Activated T-cell treated with anti-CD3 and anti-CD28 coated beads, Interleukin-2, amount 50 U/mL, for 48 hours (primary cell): ENCODE measurements around the gene TOX2.

Experiments
- DNase-seq, 2 experiments: peaks; one replicate each; pipeline ENCODE4 v3.0.0-alpha.2; 2020

The TOX2 gene

DNA sequence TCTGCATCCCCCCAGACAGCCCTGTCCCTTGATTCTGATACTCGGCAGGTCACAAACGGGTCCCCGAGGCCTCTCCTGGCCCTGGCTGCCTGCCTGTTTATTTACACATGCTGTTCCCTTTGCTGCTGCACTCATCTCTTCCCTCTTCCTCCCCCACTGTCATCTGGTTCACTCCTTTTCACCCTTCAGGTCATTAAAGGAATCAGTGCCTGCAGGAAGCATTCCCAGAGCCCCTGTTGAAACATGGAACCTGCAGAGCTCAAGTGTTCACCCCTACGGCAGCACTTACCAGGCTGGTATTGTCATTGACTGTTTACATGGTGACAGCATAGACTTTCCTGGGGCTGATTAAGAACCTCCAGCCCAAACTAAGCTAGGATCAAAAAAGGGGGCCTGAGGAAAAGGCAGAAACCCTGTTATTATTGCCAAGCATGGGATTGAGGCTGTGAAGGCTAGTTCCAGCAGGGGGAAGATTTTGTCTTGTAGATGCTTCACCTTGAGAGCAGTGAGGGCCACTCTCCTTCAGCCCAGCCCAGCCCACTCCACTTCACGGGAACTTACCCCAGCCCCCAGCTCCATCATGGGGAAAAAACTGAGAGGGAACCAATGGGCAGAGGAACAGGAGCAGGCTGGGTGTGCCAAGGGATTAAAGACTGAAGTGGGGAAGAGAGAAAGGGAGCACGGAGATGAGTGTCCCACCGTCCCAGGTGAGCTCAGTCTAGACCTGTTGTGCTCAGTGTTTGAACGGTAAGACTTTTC, 199.1 kb downstream of the TOX2 start:
- no peak for DNase-seq

DNA sequence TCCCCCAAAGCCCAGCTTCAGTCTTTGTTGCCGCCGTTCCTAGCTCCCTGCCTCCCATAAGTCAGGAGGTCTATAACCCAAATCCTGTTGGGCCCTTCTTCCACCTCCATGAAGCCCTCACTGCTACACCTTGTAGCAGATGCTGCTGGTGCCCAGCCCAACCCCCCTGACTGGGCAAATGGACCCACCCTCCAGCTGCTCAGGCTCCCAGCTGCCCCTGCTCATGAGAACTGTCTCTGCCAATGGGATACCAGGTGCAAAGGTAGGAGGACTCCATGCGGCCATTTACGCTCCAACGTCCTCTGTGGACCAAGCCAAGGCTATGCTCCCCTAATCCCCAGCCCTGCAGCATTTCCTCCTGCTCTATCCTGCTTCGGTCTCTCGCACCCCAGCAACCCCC, 200.5 kb downstream of the TOX2 start:
- no peak for DNase-seq

DNA sequence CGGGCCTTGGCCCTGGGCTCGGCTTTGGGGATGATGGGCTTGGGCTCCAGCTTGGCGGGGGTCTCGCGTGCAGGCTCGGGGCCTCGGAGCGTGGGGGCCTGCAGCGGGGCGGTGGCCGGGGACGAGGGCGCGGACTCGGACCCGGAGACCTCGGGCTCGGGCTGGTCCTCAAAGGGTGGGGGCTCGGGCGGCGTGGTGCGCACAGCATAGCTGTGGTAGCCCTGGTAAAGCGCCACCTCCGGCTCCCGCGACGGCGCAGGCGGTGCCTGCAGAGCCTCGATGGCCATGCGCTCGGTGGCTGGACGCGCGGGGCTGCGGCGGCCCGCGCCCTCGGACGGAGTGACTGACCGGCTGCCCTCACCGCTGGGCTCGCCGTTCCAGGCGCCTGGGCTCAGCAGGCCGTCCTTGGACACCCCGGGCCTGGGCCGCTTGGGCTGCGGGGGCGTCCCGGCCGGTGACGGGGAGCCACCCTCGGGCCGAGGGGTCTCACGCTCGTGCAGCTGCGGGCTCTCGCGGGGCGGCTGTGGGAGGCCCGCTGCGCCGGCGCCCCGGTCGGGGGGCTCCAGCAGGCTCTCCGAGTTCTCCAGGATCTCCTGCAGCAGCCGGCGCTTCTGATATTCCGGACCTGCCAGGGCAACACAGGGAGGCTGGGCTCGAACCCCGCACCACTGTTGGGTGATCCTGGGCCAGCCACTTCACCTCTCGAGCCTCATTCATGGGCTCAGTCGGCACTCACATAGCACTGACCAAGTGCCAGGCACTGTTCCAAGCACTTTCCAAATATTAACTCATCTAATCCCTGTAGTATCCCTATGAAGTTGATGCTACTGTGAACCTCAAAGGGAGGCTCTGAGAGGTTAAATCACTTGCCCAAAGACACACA, 201.4 kb downstream of the TOX2 start:
- no peak for DNase-seq

DNA sequence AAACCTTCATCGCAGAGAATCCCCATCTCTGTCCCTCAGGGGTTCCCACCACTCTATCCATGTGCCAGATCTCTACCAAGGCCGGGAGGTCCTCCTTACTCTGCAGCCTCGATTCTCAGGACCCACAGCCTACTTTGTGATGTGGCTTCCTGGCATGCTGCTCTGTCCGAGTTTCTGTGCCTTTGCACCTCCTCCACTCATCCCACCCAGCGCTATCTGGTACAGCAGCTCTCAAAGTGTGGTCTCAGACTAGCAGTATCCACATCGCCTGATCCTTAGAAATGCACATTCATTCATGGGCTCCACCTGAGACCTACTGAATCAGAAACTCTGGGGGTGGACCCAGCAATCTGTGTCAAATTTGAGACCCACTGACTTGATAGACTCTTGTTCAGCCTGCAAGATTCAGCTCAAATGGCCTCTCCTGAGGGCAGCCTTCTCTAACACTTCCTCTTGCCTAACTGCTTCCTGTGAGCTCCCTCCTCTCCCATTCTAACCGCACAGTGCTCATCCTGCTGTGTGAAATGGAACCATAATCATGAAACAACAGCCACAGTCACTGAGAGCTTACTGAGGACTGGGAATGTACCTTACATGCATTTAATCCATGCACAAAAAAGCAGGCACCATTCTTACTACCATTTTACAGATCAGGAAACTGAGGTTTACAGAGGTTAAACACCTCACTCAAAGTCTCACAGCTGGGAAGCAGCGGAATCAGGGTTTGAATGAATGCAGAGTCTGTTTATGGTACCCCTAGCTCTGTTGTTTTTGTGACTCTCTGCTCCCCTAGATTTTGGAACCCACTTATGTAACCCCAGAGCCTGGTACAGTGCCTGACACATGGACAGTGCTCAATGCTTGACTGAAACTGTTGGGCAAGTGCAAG, 202.9 kb downstream of the TOX2 start:
- no peak for DNase-seq

DNA sequence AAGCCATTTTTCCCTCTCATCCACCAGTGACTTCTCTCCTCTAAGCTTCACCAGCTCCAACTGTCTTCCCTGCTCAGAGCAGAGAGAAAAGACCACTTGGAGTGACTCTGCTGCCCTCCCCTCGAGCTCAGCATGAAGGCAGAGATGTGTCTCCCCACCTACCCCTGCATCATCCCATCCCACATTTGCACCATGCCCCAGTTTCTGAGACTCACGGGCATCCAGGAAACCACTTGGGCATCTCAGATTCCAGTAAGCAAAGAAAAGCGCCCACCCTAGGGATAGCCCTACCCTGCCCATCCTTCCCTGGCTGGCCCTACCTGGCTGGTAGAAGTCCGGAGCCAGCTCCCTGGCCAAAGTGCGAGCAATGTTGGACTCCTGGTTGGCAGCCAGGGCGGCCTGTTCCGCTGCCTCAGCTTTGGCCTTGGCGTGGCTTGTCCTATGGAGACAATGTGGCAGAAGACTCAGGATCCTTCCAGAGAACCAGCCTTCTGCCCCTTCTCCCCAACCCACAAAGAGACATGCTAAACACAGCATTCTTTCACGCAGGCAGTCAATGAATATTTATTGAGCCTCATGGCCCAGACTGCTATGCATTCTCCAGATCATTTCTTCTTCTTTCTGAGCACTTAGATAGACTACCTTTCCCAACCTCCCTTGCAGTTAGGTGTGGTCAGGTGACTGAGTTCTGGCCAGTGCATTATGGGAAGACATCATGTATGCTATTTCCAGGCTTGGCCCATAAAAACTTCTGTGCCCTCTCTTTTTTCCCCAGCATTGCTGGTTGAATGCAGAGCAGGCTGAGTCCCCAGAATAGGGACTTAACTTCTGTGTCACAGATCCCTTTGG, 203.8 kb downstream of the TOX2 start:
- DNase-seq = no peak
